PC-3 (cell line): ENCODE results near the gene LRIT1. TPM values are rescaled to one million over a fixed set of nuclear protein-coding genes. Genes with fewer than 3 reads are reported as not detected.

Experiments used
- ATAC-seq: fragments of 200-7000 bp; cut with Tn5 transposase; 2 replicates; pipeline ENCODE4 v1.9.1; 2020; ENCODE audit warnings: mild to moderate bottlenecking, moderate library complexity
- BruUV-seq: library from RNA; stranded (reverse); fragments of 400-500 nt; replicated peaks from 2 replicates; lab custom pipeline; 2021; lab: Mats Ljungman, UMichigan
- CTCF ChIA-PET: fragments of 300-600 bp; sonication (Branson Sonifier 250); formaldehyde crosslinking; loops from one replicate; lab custom pipeline; 2022; ENCODE audit warnings: antibody characterized with exemption; lab: Charles Lee
- POLR2A ChIA-PET: fragments of 300-600 bp; sonication (Branson Sonifier 250); formaldehyde crosslinking; loops from one replicate; lab custom pipeline; 2022; ENCODE audit warnings: antibody characterized with exemption; ENCODE audit not compliant: unreplicated experiment; lab: Charles Lee
- DNase-seq: peaks from one replicate; pipeline ENCODE4 v3.0.0-alpha.2; 2015
- H2AFZ ChIP-seq: fragments of 300-600 bp; sonication (generic); 2 replicates; pipeline ENCODE4 v1.6.0; 2016; ENCODE audit warnings: antibody characterized with exemption, low read length
- H3F3A ChIP-seq: fragments of 300-600 bp; sonication (generic); one replicate; pipeline ENCODE4 v1.6.0; 2017; ENCODE audit warnings: antibody characterized with exemption, low read length, control low read depth, mild to moderate bottlenecking; ENCODE audit not compliant: unreplicated experiment
- H3K27ac ChIP-seq: fragments of 300-600 bp; sonication (generic); 2 replicates; pipeline ENCODE4 v1.5.1; 2016; ENCODE audit warnings: mild to moderate bottlenecking, low read length
- H3K27me3 ChIP-seq: fragments of 300-600 bp; sonication (generic); 2 replicates; pipeline ENCODE4 v1.6.1; 2016; ENCODE audit warnings: low read length, mixed read lengths
- H3K36me3 ChIP-seq: fragments of 300-600 bp; sonication (generic); 2 replicates; pipeline ENCODE4 v1.6.1; 2016; ENCODE audit warnings: low read depth, mixed run types, low read length, mixed read lengths
- H3K4me1 ChIP-seq: fragments of 300-600 bp; sonication (generic); 2 replicates; pipeline ENCODE4 v1.5.1; 2016; ENCODE audit warnings: low read length; ENCODE audit not compliant: insufficient read depth
- H3K4me2 ChIP-seq: fragments of 300-600 bp; sonication (generic); 2 replicates; pipeline ENCODE4 v1.6.0; 2016; ENCODE audit warnings: low read length
- H3K4me3 ChIP-seq: fragments of 300-600 bp; sonication (generic); 2 replicates; pipeline ENCODE4 v1.5.1; 2016; ENCODE audit warnings: mild to moderate bottlenecking, low read length, mixed read lengths
- H3K79me2 ChIP-seq: fragments of 300-600 bp; sonication (generic); 2 replicates; pipeline ENCODE4 v1.6.1; 2017; ENCODE audit warnings: low read length, mixed read lengths
- H3K9ac ChIP-seq: fragments of 300-600 bp; sonication (generic); 2 replicates; pipeline ENCODE4 v1.6.0; 2016; ENCODE audit warnings: mild to moderate bottlenecking, low read length
- H3K9me2 ChIP-seq: fragments of 300-600 bp; sonication (generic); replicated peaks from 2 replicates; pipeline ENCODE4 v1.6.1; 2016; ENCODE audit warnings: mixed run types, low read length, mixed read lengths
- H3K9me3 ChIP-seq: fragments of 300-600 bp; sonication (generic); 2 replicates; pipeline ENCODE4 v1.6.1; 2016; ENCODE audit warnings: low read length, mixed read lengths
- H4K20me1 ChIP-seq: fragments of 300-600 bp; sonication (generic); 2 replicates; pipeline ENCODE4 v1.6.1; 2016; ENCODE audit warnings: low read length, mixed read lengths
- CTCF ChIP-seq: fragments of 300-600 bp; sonication (generic); conservative IDR thresholded peaks from 2 replicates; pipeline ENCODE4 v1.5.1; 2017; ENCODE audit warnings: antibody characterized with exemption, low read depth, mild to moderate bottlenecking, low read length
- EZH2 ChIP-seq: fragments of 300-600 bp; sonication (generic); IDR thresholded peaks from one replicate; pipeline ENCODE4 v1.6.1; 2017; ENCODE audit warnings: antibody characterized with exemption, mild to moderate bottlenecking, low read length; ENCODE audit not compliant: unreplicated experiment
- EZH2phosphoT487 ChIP-seq: fragments of 300-600 bp; sonication (generic); IDR thresholded peaks from 2 replicates; pipeline ENCODE4 v1.6.1; 2018; ENCODE audit warnings: mild to moderate bottlenecking, antibody characterized with exemption, low read length, borderline replicate concordance
- intact Hi-C: fragments of 100-400 bp; cut with micrococcal nuclease; formaldehyde crosslinking; loops from 2 replicates; pipeline ENCODE4 v1.9.0; 2023
- total RNA-seq: library from RNA; depleted of rRNA; stranded (reverse); fragments of >200 nt; gene quantifications from 2 replicates; pipeline ENCODE4 v1.2.3, GENCODE V29; 2014

The LRIT1 gene
- total RNA-seq, 1 experiment from 2014 or later: not detected

GRCh38 chr10:84205853-84206525 is 35.4 kb downstream of the LRIT1 start:
- Histone ChIP-seq H3K79me2 (no peaks in the 10 kb centered on the region), H3K36me3 (no peaks in the 10 kb centered on the region), H3F3A (no peaks in the 10 kb centered on the region), H3K9me2 (no peaks in the 10 kb centered on the region), H3K9me3 (no peaks in the 10 kb centered on the region), H3K27ac (no peak overlapping the region), H3K4me2 (no peak overlapping the region), H3K4me3 (no peak overlapping the region), H4K20me1 (no peaks in the 10 kb centered on the region), H3K27me3 (peaks cover 16% of the 10 kb centered on the region), H2AFZ (no peak overlapping the region), H3K4me1 (no peaks in the 10 kb centered on the region), H3K9ac (no peak overlapping the region)
- TF ChIP-seq EZH2 (no peak), CTCF (0 out of 2 replicates have a peak, but pooled peaks have one; percentile 0)
- ATAC-seq: no peak
- ChIA-PET CTCF (no interaction called here), POLR2A (no interaction called here)
- intact Hi-C loops: no loop called here
- BruUV-seq: no TSS peak
- no peak for DNase-seq

- Histone ChIP-seq H3K4me3 (no peak overlapping the region), H3K79me2 (no peaks in the 10 kb centered on the region), H3K36me3 (no peaks in the 10 kb centered on the region), H3K9me2 (no peaks in the 10 kb centered on the region), H3K9ac (no peak overlapping the region), H3K27me3 (peaks cover 14% of the 10 kb centered on the region; the same call in 1 of the 2 replicates), H3K4me2 (no peak overlapping the region), H3K27ac (no peak overlapping the region), H2AFZ (no peak overlapping the region), H4K20me1 (no peaks in the 10 kb centered on the region), H3K4me1 (no peaks in the 10 kb centered on the region), H3F3A (no peaks in the 10 kb centered on the region), H3K9me3 (no peaks in the 10 kb centered on the region)
- peak; percentile 58 for DNase-seq
- ChIA-PET CTCF (interaction anchor here (0.6 kb wide), 1 partner anchor 41 kb away, joined by 4 read pairs; no protein-coding TSS in a partner anchor), POLR2A (no interaction called here)
- TF ChIP-seq EZH2phosphoT487 (no peak), CTCF (peak; percentile 69)
- peak; percentile 67 for ATAC-seq
- no TSS peak for BruUV-seq
- intact Hi-C loops: no loop called here
Observed at GRCh38 chr10:84205049-84205852, 36.1 kb downstream of the LRIT1 start.
